Renal cortical epithelial cell (primary cell): ENCODE data around the gene CXXC5. TPM values are rescaled to one million over a fixed set of nuclear protein-coding genes. Genes with fewer than 3 reads are reported as not detected.
A peak's percentile ranks its signal among the peaks of the same experiment; 100 is the strongest.

ENCODE experiments used
- DNase-seq: peaks from one replicate; pipeline ENCODE4 v3.0.0-alpha.2; 2011; ENCODE audit warnings: low read depth
- total RNA-seq: library from RNA; depleted of rRNA; stranded (reverse); fragments of >200 nt; gene quantifications from 2 replicates; pipeline ENCODE4 v1.2.3, GENCODE V29; 2014

CXXC5 gene
- total RNA-seq, 1 donor from 2014 or later: 252 TPM

- no peak for DNase-seq
These were observed 44.6 kb downstream of the CXXC5 start for GRCh38 chr5:139692679-139693308.

- no peak for DNase-seq
These were observed 45.7 kb downstream of the CXXC5 start for GRCh38 chr5:139693676-139694364.

GRCh38 chr5:139694556-139695177 is 46.5 kb downstream of the CXXC5 start:
- DNase-seq: peak; percentile 43

GRCh38 chr5:139695178-139695573 is 47.0 kb downstream of the CXXC5 start:
- no peak for DNase-seq

DNA sequence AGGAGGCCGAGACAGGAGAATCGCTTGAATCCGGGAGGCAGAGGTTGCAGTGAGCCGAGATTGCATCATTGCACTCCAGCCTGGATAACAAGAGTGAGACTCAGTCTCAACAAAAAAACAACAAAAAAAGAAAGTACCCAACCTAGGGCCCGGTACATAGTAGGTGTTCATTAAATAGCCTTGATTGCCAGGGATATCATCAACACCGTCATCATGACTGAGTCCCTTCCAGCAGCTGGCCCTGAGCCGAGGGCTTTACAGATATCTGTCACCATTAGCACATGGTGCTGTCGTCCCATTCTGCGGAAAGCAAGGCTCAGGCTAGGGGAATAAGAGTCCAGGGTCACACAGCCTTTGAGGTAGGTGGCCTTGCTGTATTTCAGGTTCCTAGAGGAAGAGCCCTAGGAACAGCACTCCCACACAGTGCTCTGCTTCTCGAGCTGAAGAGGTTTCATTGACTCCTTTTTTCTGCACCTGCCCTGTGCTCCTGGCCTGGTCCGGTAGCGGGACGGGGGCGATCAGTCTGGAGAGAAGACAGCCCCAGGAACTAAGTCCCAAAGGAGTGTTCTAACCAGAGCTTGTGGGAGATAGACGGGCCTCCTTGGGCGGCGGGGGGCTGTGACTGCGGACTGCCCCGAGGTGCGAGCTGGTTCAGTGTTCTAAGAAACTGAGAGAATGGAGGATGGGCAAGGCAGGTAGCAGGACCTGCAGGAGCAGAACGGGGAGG is 48.2 kb downstream of the CXXC5 start:
- no peak for DNase-seq

DNA sequence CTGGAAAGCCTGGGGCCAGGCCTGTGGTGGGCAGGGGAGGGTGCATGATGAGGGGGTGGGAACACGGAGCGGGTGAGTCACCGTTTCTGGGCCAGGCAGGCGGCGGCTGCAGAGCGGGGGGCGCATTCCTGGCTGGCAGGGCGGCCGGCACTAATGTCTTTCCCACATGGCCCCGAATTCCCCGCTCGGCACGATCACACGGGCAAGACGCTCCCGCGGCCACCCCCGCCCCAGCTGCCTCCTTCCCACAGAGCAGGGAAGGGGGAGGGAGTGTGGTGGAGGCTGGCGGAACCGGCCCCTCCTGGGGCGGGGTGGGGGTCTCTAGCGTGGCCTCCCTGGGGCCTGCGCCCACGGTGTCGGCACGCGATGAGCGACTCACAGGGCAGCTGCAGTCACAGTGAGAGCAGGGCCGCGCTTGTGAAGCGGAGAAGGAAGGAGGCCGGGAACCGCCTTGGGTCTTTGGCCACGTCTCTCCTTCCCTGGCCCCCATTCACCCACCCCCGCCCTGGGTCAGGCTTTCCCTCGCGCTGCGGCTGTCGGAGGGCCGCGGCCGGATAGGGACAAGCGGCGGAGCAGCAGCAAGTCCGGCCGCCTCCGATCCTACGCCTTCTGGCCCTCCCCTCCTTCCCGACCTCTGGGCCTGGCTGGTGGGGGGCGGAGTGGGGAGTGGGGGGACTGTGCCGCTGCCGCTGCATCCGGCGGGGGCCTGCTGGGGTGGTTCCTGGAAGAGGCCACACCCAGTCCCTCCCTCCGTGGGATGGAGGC is 48.9 kb downstream of the CXXC5 start:
- peak; percentile 92 for DNase-seq

- DNase-seq: peak; percentile 81
These were observed 50.5 kb downstream of the CXXC5 start for GRCh38 chr5:139698490-139699146.

- DNase-seq: no peak
These were observed 51.2 kb downstream of the CXXC5 start for GRCh38 chr5:139699351-139699750.

DNA sequence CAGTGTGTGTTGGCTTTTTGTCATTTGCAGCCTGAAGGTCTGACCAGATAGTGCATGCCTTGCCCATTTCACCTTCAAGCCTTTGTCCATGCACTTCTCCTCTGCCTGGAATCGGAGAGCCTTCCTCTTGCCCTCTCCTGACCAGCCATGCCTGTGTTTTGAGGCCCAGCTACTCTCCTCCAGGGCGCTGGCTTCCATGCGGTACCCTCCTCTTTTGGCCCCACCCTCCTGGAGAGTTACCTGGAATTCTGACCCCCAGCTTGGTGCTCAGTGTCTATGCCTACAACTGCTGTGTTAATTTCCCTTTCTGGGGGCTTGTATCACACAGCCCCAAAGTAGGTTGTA is 52.5 kb downstream of the CXXC5 start:
- DNase-seq: no peak

DNA sequence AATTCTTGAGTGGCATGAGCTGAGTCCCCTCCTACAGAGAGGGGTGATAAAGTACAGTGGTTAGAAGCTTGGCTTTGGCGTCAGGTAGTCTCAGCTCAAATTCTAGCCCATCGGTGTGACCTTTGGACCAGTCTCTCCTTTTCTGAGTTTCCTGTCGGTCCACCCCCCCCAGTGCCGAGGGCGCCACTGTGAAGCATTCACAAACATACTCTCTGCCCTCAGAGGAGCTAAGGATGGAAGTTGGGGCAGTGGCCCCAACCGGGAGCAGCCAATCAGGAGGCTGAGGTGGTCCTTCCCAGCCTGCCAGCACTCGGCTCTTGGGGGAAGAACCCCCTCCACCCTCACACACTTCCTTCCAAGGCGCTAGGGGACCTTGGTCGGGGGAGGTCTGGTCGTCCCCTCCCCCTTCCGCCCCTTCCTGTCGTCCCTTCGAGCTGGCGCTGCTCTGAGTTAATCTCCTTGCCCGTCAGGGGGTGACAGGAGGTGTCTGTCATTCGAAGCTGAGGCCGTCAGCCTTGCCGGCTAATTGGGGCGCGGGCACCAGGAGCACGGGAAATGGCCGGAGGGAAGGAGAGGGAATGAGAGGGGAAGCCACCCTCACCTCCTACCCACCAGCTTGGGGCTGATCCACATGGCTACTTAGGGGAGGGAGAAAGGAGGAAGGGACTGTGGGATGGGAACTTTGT is 53.0 kb downstream of the CXXC5 start:
- DNase-seq: no peak

DNA sequence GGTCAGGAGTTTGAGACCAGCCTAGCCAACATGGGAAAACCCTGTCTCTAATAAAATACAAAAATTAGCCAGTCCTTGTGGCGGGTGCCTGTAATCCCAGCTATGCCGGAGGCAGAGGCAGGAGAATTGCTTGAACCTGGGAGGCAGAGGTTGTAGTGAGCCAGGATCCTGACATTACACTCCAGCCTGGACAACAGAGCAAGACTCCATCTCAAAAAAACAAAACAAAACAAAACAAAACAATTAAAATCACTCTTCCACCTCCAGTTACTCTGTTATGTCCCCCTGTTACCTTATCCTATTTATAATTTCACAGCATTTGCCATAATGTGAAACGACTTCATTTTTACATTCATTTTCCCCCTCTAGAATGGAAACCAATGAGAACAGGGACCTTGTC is 54.4 kb downstream of the CXXC5 start:
- no peak for DNase-seq

DNA sequence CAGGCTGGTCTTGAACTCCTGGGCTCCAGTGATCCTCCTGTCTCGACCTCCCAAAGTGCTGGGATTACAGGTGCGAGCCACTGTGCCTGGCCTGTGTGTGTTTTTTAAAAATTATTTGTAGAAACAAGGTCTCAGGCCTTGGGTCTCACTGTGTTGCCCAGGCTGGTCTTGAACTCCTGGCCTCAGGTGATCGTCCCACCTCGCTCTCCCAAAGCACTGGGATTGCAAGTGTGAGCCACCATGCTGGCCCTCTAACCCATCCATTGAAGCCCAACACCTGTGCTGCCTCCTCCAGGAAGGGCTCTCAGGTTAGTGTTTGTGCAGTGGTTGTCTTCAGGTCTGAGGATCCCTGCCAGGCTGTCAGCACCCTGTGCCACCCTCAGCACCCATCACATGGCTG is 56.6 kb downstream of the CXXC5 start:
- DNase-seq: no peak

DNA sequence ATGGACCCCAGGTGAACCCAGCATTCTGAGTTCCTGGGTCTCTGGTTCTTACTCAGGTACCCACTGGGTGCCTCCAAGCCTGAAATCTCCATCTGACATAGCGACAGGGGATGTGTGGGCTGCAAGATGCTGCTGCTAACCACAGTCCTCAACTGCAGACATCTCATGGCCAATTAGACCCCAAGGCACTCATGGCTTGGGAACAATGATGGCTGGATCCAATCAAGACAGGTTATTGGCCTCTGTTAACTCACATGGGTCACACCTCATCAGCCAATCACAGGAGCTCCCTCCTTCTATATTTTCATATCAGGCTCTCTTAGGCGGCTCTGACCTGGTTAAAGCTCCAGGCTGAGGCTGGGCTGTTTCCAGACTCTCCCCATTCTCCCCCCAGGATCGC is 57.0 kb downstream of the CXXC5 start:
- no peak for DNase-seq

GRCh38 chr5:139705655-139706587 is 57.8 kb downstream of the CXXC5 start:
- DNase-seq: no peak

GRCh38 chr5:139707445-139708003 is 59.4 kb downstream of the CXXC5 start:
- no peak for DNase-seq

- no peak for DNase-seq
These were observed 60.3 kb downstream of the CXXC5 start for GRCh38 chr5:139708434-139708861.

DNA sequence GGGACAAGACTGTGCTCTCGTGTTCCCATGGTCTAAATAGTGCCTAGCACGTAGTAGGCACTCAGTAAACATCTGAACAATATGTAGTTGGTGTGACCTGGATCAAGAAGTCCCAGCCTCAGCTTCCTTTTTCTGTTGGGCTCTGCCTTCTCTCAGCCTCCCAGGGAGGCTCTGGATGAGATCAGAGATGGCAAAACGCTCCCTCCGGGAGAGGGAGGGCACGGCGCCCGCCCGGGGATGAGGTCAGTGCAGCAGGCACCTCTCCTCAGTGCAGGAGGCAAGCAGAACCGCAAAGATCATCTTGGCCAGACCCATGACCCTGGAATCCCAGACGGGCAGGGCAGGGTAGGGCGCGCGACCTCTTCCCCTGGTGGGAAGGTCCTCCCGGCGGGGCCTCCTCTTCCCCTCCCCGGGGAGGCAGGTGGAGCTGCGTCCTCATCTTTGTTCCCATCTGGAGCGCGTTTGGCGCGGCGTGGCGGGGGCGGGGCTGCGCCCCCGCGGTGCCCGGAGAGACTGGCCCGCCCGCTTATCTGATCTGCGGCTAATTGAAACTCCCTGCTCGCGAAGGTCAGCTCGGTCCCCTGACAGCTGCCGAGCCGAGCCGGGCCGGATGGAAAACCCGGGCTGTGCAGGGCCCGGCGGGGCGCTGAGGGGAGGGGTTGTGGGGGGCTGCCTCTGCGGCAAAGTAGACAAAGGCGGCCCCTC is 60.9 kb downstream of the CXXC5 start:
- DNase-seq: peak; percentile 85

DNA sequence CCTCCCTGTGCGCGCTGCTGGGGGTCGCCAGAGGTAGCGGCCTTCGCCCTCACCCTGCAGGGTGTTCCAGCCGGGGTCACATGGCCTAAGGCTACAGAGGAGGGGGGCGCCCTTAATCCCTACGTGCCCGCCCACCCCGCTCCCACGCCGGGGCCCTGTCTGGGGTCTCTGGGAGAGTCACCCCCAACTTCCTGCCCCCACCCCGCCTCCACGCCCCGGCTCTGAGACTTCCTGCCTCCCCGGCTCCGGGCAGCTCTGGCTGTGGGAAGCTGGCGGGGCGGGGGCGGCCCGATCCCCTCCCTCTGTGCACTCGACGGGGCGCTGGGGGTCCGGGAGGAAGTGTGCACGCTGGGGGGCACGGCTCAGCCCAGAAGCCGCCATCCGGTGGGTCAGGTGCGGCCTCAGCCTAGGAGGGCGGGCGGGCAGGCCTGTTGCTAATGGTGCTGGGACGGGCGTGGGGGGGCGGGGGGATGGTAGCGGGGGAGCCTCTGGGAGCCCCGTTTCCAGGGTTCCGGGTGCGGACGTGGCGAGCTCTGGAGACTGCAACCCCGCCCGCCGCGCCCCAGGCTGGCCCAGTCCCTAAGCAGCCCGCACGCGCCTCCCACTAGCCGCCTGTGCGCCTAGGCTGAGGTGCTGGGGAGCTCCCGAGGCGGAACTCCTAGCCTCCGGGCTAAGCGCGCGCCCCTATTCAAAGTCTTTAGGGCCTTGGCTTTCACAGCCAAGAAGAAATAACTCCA is 61.6 kb downstream of the CXXC5 start:
- DNase-seq: no peak
